HEK293 (cell line): Measurements from ENCODE around the gene FOXF1.

Experiments used
- GLIS2 ChIP-seq: fragments of 450-650 bp; formaldehyde crosslinking; IDR thresholded peaks from 2 replicates; pipeline ENCODE4 v1.5.1; 2016; ENCODE audit warnings: missing biosample characterization, missing genetic modification characterization
- HOXD13 ChIP-seq: sonication (generic); formaldehyde crosslinking; IDR thresholded peaks from 2 replicates; pipeline ENCODE4 v1.8.0; 2022; ENCODE audit warnings: missing genetic modification reagents, borderline replicate concordance
- KLF1 ChIP-seq: fragments of 450-650 bp; formaldehyde crosslinking; IDR thresholded peaks from 2 replicates; pipeline ENCODE4 v1.5.1; 2016; ENCODE audit warnings: missing biosample characterization, missing genetic modification characterization
- MZF1 ChIP-seq: fragments of 450-650 bp; formaldehyde crosslinking; IDR thresholded peaks from 2 replicates; pipeline ENCODE4 v1.5.1; 2017; ENCODE audit warnings: missing biosample characterization, missing genetic modification characterization, borderline replicate concordance
- OSR2 ChIP-seq: fragments of 450-650 bp; formaldehyde crosslinking; IDR thresholded peaks from 2 replicates; pipeline ENCODE4 v1.5.1; 2016; ENCODE audit warnings: missing biosample characterization, missing genetic modification characterization
- SCRT1 ChIP-seq: fragments of 450-650 bp; formaldehyde crosslinking; IDR thresholded peaks from 2 replicates; pipeline ENCODE4 v1.5.1; 2016; ENCODE audit warnings: missing biosample characterization, missing genetic modification characterization, borderline replicate concordance
- WT1 ChIP-seq: fragments of 450-650 bp; formaldehyde crosslinking; IDR thresholded peaks from 2 replicates; pipeline ENCODE4 v1.5.1; 2016; ENCODE audit warnings: missing biosample characterization, missing genetic modification characterization
- YY2 ChIP-seq: fragments of 450-650 bp; formaldehyde crosslinking; IDR thresholded peaks from 2 replicates; pipeline ENCODE4 v1.5.1; 2016; ENCODE audit warnings: missing biosample characterization, missing genetic modification characterization
- ZBTB1 ChIP-seq: fragments of 450-650 bp; formaldehyde crosslinking; IDR thresholded peaks from 2 replicates; pipeline ENCODE4 v1.5.1; 2016; ENCODE audit warnings: missing biosample characterization, missing genetic modification characterization
- ZNF112 ChIP-seq: fragments of 450-650 bp; formaldehyde crosslinking; IDR thresholded peaks from 2 replicates; pipeline ENCODE4 v1.5.0; 2017; ENCODE audit warnings: missing biosample characterization, missing genetic modification characterization
- ZNF121 ChIP-seq: fragments of 450-650 bp; formaldehyde crosslinking; IDR thresholded peaks from 2 replicates; pipeline ENCODE4 v1.5.1; 2016; ENCODE audit warnings: missing biosample characterization, missing genetic modification characterization
- ZNF19 ChIP-seq: fragments of 450-650 bp; formaldehyde crosslinking; IDR thresholded peaks from 2 replicates; pipeline ENCODE4; 2016; ENCODE audit warnings: missing biosample characterization, missing genetic modification characterization, low read depth
- ZNF2 ChIP-seq: fragments of 450-650 bp; formaldehyde crosslinking; IDR thresholded peaks from 2 replicates; pipeline ENCODE4 v1.5.1; 2016; ENCODE audit warnings: missing biosample characterization, missing genetic modification characterization
- ZNF37A ChIP-seq: fragments of 450-650 bp; IDR thresholded peaks from 2 replicates; pipeline ENCODE4 v1.5.1; 2018; ENCODE audit warnings: missing biosample characterization, missing genetic modification characterization
- ZNF510 ChIP-seq: fragments of 450-650 bp; formaldehyde crosslinking; IDR thresholded peaks from 2 replicates; pipeline ENCODE4 v1.5.1; 2018; ENCODE audit warnings: mild to moderate bottlenecking, missing genetic modification characterization, missing biosample characterization; ENCODE audit not compliant: insufficient replicate concordance
- ZNF560 ChIP-seq: fragments of 450-650 bp; formaldehyde crosslinking; IDR thresholded peaks from 2 replicates; pipeline ENCODE4 v1.5.1; 2017; ENCODE audit warnings: missing biosample characterization, missing genetic modification characterization, borderline replicate concordance
- ZNF561 ChIP-seq: fragments of 450-650 bp; IDR thresholded peaks from 2 replicates; pipeline ENCODE4 v1.5.1; 2018; ENCODE audit warnings: missing biosample characterization, missing genetic modification characterization, borderline replicate concordance
- ZNF629 ChIP-seq: fragments of 450-650 bp; formaldehyde crosslinking; IDR thresholded peaks from 2 replicates; pipeline ENCODE4 v1.5.1; 2017; ENCODE audit warnings: missing biosample characterization, missing genetic modification characterization
- ZNF670 ChIP-seq: fragments of 450-650 bp; formaldehyde crosslinking; IDR thresholded peaks from 2 replicates; pipeline ENCODE4 v1.5.1; 2016; ENCODE audit warnings: missing biosample characterization, missing genetic modification characterization, low read depth
- ZNF777 ChIP-seq: fragments of 450-650 bp; formaldehyde crosslinking; IDR thresholded peaks from 2 replicates; pipeline ENCODE4 v1.5.1; 2017; ENCODE audit warnings: missing biosample characterization, missing genetic modification characterization, borderline replicate concordance
- ZSCAN23 ChIP-seq: fragments of 450-650 bp; formaldehyde crosslinking; IDR thresholded peaks from 2 replicates; pipeline ENCODE4 v1.5.1; 2016; ENCODE audit warnings: missing biosample characterization, missing genetic modification characterization
- TF ChIP-seq, protein P1 (sequence below): fragments of 450-650 bp; formaldehyde crosslinking; IDR thresholded peaks from 2 replicates; pipeline ENCODE4 v1.5.1; 2016; ENCODE audit warnings: missing biosample characterization, missing genetic modification characterization
- TF ChIP-seq, protein P2 (sequence below): fragments of 450-650 bp; formaldehyde crosslinking; IDR thresholded peaks from 2 replicates; pipeline ENCODE4 v1.5.1; 2016; ENCODE audit warnings: missing biosample characterization, missing genetic modification characterization
- TF ChIP-seq, protein P3 (sequence below): fragments of 450-650 bp; formaldehyde crosslinking; IDR thresholded peaks from 2 replicates; pipeline ENCODE4 v1.5.1; 2016; ENCODE audit warnings: missing biosample characterization, missing genetic modification characterization
- TF ChIP-seq, protein P4 (sequence below): fragments of 450-650 bp; formaldehyde crosslinking; IDR thresholded peaks from 2 replicates; pipeline ENCODE4 v1.5.1; 2017; ENCODE audit warnings: missing biosample characterization, mild to moderate bottlenecking, missing genetic modification characterization, moderate library complexity
- TF ChIP-seq, protein P5 (sequence below): fragments of 450-650 bp; formaldehyde crosslinking; optimal IDR thresholded peaks from 2 replicates; pipeline ENCODE3; 2016; ENCODE audit warnings: missing biosample characterization, mild to moderate bottlenecking, missing genetic modification characterization
- TF ChIP-seq, protein P6 (sequence below): fragments of 450-650 bp; formaldehyde crosslinking; IDR thresholded peaks from 2 replicates; pipeline ENCODE4 v1.5.1; 2016; ENCODE audit warnings: missing biosample characterization, missing genetic modification characterization
- TF ChIP-seq, protein P7 (sequence below): fragments of 450-650 bp; formaldehyde crosslinking; IDR thresholded peaks from 2 replicates; pipeline ENCODE4 v1.5.1; 2016; ENCODE audit warnings: missing biosample characterization, missing genetic modification characterization

FOXF1 gene

DNA sequence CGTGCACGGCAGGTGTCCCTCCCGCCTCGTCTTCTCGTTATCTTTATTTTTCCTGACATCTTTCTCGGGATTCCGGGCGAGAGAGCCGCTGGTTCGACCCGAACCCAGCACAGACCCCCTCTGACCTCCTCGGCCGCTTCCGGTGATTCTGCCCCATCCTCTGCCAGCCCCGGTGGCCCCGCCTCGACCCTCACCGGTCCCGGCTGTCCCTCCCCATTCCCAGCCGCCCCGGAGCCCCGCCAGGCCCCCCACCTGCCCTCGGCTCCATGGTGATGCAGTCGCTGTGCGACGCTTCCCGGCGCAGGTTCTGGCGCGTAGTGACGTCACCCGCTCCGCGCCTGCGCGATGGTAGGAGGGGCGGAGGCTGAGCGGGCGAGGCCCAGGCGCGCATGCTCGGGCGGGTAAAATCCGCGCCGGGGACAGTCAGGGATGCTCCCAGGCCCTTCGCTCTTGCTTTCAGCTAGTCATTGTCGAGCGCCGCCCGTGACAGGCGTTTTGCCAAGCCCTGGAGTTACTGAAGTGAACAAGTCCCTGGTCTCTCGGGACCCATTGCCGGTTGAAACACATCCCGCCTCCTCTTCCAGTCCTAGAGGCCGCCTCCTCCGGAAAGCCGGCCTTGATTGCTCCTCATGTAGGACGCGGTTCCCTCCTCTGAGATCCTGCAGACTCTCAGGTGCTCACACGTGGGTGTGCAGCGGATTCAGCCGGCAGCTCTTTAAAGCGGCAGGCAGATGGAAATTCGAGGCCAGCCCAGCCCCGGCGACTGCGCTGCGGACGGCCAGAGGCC is 44.8 kb downstream of the FOXF1 start, which contains the start of gene MTHFSD (continued):
- TF ChIP-seq ZNF112 (tag by site-specific recombination) = no peak
- TF ChIP-seq, protein P1, sequence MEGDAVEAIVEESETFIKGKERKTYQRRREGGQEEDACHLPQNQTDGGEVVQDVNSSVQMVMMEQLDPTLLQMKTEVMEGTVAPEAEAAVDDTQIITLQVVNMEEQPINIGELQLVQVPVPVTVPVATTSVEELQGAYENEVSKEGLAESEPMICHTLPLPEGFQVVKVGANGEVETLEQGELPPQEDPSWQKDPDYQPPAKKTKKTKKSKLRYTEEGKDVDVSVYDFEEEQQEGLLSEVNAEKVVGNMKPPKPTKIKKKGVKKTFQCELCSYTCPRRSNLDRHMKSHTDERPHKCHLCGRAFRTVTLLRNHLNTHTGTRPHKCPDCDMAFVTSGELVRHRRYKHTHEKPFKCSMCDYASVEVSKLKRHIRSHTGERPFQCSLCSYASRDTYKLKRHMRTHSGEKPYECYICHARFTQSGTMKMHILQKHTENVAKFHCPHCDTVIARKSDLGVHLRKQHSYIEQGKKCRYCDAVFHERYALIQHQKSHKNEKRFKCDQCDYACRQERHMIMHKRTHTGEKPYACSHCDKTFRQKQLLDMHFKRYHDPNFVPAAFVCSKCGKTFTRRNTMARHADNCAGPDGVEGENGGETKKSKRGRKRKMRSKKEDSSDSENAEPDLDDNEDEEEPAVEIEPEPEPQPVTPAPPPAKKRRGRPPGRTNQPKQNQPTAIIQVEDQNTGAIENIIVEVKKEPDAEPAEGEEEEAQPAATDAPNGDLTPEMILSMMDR (tag by site-specific recombination) = no peak; the same call in 1 of the 2 replicates
- peak; percentile 82 for TF ChIP-seq ZNF629
- no peak for TF ChIP-seq ZNF561 (tag by site-specific recombination)
- no peak for TF ChIP-seq SCRT1 (tag by site-specific recombination)
- TF ChIP-seq ZNF121 (tag by site-specific recombination) = no peak
- no peak for TF ChIP-seq WT1 (tag by site-specific recombination)
- TF ChIP-seq ZBTB1 = no peak
- TF ChIP-seq GLIS2 = peak; percentile 84
- TF ChIP-seq KLF1 (tag by site-specific recombination) = no peak; the same call in 1 of the 2 replicates
- TF ChIP-seq, protein P2, sequence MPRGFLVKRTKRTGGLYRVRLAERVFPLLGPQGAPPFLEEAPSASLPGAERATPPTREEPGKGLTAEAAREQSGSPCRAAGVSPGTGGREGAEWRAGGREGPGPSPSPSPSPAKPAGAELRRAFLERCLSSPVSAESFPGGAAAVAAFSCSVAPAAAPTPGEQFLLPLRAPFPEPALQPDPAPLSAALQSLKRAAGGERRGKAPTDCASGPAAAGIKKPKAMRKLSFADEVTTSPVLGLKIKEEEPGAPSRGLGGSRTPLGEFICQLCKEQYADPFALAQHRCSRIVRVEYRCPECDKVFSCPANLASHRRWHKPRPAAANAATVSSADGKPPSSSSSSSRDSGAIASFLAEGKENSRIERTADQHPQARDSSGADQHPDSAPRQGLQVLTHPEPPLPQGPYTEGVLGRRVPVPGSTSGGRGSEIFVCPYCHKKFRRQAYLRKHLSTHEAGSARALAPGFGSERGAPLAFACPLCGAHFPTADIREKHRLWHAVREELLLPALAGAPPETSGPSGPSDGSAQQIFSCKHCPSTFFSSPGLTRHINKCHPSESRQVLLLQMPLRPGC (tag by site-specific recombination) = no peak
- TF ChIP-seq, protein P3, sequence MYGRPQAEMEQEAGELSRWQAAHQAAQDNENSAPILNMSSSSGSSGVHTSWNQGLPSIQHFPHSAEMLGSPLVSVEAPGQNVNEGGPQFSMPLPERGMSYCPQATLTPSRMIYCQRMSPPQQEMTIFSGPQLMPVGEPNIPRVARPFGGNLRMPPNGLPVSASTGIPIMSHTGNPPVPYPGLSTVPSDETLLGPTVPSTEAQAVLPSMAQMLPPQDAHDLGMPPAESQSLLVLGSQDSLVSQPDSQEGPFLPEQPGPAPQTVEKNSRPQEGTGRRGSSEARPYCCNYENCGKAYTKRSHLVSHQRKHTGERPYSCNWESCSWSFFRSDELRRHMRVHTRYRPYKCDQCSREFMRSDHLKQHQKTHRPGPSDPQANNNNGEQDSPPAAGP (tag by site-specific recombination) = peak; percentile 24; the same call in 1 of the 2 replicates
- TF ChIP-seq ZNF2 = no peak
- TF ChIP-seq ZNF777 (tag by site-specific recombination) = no peak
- TF ChIP-seq YY2 (tag by site-specific recombination) = no peak
- TF ChIP-seq, protein P4, sequence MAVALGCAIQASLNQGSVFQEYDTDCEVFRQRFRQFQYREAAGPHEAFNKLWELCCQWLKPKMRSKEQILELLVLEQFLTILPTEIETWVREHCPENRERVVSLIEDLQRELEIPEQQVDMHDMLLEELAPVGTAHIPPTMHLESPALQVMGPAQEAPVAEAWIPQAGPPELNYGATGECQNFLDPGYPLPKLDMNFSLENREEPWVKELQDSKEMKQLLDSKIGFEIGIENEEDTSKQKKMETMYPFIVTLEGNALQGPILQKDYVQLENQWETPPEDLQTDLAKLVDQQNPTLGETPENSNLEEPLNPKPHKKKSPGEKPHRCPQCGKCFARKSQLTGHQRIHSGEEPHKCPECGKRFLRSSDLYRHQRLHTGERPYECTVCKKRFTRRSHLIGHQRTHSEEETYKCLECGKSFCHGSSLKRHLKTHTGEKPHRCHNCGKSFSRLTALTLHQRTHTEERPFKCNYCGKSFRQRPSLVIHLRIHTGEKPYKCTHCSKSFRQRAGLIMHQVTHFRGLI (tag by site-specific recombination) = no peak
- TF ChIP-seq ZNF19 (tag by site-specific recombination) = no peak
- no peak for TF ChIP-seq OSR2 (tag by site-specific recombination)
- TF ChIP-seq, protein P5, sequence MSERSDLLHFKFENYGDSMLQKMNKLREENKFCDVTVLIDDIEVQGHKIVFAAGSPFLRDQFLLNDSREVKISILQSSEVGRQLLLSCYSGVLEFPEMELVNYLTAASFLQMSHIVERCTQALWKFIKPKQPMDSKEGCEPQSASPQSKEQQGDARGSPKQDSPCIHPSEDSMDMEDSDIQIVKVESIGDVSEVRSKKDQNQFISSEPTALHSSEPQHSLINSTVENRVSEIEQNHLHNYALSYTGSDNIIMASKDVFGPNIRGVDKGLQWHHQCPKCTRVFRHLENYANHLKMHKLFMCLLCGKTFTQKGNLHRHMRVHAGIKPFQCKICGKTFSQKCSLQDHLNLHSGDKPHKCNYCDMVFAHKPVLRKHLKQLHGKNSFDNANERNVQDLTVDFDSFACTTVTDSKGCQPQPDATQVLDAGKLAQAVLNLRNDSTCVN = peak; percentile 30
- no peak for TF ChIP-seq ZNF510 (tag by site-specific recombination)
- TF ChIP-seq ZNF37A (tag by site-specific recombination) = no peak
- no peak for TF ChIP-seq ZSCAN23 (tag by site-specific recombination)
- no peak for TF ChIP-seq ZNF560 (tag by site-specific recombination)
- no peak for TF ChIP-seq ZNF670 (tag by site-specific recombination)
- TF ChIP-seq HOXD13 = no peak
- TF ChIP-seq, protein P6, sequence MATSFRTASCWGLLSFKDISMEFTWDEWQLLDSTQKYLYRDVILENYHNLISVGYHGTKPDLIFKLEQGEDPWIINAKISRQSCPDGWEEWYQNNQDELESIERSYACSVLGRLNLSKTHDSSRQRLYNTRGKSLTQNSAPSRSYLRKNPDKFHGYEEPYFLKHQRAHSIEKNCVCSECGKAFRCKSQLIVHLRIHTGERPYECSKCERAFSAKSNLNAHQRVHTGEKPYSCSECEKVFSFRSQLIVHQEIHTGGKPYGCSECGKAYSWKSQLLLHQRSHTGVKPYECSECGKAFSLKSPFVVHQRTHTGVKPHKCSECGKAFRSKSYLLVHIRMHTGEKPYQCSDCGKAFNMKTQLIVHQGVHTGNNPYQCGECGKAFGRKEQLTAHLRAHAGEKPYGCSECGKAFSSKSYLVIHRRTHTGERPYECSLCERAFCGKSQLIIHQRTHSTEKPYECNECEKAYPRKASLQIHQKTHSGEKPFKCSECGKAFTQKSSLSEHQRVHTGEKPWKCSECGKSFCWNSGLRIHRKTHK (tag by site-specific recombination) = no peak
- TF ChIP-seq, protein P7, sequence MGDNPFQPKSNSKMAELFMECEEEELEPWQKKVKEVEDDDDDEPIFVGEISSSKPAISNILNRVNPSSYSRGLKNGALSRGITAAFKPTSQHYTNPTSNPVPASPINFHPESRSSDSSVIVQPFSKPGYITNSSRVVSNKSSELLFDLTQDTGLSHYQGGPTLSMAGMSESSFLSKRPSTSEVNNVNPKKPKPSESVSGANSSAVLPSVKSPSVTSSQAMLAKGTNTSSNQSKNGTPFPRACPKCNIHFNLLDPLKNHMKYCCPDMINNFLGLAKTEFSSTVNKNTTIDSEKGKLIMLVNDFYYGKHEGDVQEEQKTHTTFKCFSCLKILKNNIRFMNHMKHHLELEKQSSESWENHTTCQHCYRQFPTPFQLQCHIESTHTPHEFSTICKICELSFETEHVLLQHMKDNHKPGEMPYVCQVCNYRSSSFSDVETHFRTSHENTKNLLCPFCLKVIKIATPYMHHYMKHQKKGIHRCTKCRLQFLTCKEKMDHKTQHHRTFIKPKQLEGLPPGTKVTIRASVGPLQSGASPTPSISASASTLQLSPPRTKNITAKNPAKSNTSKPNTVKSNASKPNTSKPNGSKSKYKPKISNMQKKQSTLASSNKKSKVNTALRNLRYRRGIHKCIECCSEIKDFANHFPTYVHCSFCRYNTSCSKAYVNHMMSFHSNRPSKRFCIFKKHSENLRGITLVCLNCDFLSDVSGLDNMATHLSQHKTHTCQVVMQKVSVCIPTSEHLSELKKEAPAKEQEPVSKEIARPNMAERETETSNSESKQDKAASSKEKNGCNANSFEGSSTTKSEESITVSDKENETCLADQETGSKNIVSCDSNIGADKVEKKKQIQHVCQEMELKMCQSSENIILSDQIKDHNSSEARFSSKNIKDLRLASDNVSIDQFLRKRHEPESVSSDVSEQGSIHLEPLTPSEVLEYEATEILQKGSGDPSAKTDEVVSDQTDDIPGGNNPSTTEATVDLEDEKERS (tag by site-specific recombination) = no peak
- TF ChIP-seq MZF1 (tag by site-specific recombination) = no peak
